Fibroblast of peridontal ligament (primary cell): ENCODE results near the gene KRT16.
"Not testable (repeated sequence)": the region's sequence is repeated elsewhere in the genome, so short reads cannot be mapped to it uniquely, and the experiment has no call there.

ENCODE experiments used
- DNase-seq: peaks from one replicate; pipeline ENCODE4 v3.0.0-alpha.2; 2010; ENCODE audit errors: extremely low read depth

Gene KRT16

GRCh38 chr17:41583137-41584127 is 29.1 kb downstream of the KRT16 start:
- no peak for DNase-seq

GRCh38 chr17:41582061-41582968 is 30.3 kb downstream of the KRT16 start:
- DNase-seq, result not testable (repeated sequence)

GRCh38 chr17:41581366-41582060 is 31.1 kb downstream of the KRT16 start:
- DNase-seq, result no peak

GRCh38 chr17:41580687-41581365 is 31.7 kb downstream of the KRT16 start:
- no peak for DNase-seq

GRCh38 chr17:41580244-41580575 is 32.4 kb downstream of the KRT16 start:
- no peak for DNase-seq

GRCh38 chr17:41579484-41580243 is 32.9 kb downstream of the KRT16 start:
- DNase-seq, result peak; percentile 84

- DNase-seq, result no peak
Measured at GRCh38 chr17:41578971-41579370, 33.6 kb downstream of the KRT16 start.

- no peak for DNase-seq
Measured at GRCh38 chr17:41578538-41578937, 34.0 kb downstream of the KRT16 start.

GRCh38 chr17:41576740-41577139 is 35.8 kb downstream of the KRT16 start:
- not testable (repeated sequence) for DNase-seq

GRCh38 chr17:41575336-41575735 is 37.2 kb downstream of the KRT16 start:
- no peak for DNase-seq

GRCh38 chr17:41571561-41572434 is 40.8 kb downstream of the KRT16 start, which contains the start of gene KRT9:
TSS of gene KRT9 (minus strand) at chr17:41572059. CDS start at chr17:41571992, 67 bp downstream.
- DNase-seq, result no peak

- DNase-seq, result no peak
Measured at GRCh38 chr17:41567317-41567716, 45.2 kb downstream of the KRT16 start.

- no peak for DNase-seq
Measured at GRCh38 chr17:41565338-41565737, 47.2 kb downstream of the KRT16 start.

- no peak for DNase-seq
Measured at GRCh38 chr17:41563607-41564170, 48.9 kb downstream of the KRT16 start.

GRCh38 chr17:41561554-41561953 is 51.0 kb downstream of the KRT16 start:
- no peak for DNase-seq
